ENCODE measurements around the gene TUBB. TPM values are rescaled to one million over a fixed set of nuclear protein-coding genes. Genes with fewer than 3 reads are reported as not detected.

Gene TUBB
- total and polyA plus RNA-seq, 2 donors (not counting 3 experiments of a cell fraction or from before 2014, with no cell fraction given), result 1,276 to 1,408 TPM

GRCh38 chr6:30738532-30738931 lies 18.4 kb downstream of the TUBB start:
- H3K79me2 ChIP-seq (ENCODE audit: control insufficient read depth, insufficient read depth, low read length), result peaks cover 42% of the 10 kb centered on the region
- no peaks in the 10 kb centered on the region for H3K27me3 ChIP-seq (ENCODE audit: control insufficient read depth in 2 of 2, insufficient read depth in 2 of 2, low read length in 2 of 2)
- intact Hi-C loops (cut with micrococcal nuclease) (no loop called here), dilution Hi-C loops (cut with MboI; ENCODE audit: extremely low pct_ligation_motif_present, low sequenced_read_pairs) (loop anchor here (25.0 kb wide), 1 partner anchor 149 kb away; the partner anchor contains the start of gene DDR1)
- no peak overlapping the region for H3K4me3 ChIP-seq (replicated peaks in 1 of 3; ENCODE audit: insufficient read depth in 1 of 3, low read depth in 1 of 3, low read length in 3 of 3)
- H3K4me2 ChIP-seq (ENCODE audit: insufficient read depth, low read length), result peak overlapping the region; percentile 0
- POLR2A ChIA-PET, result interaction anchor here (1.1 kb wide), 1 partner anchor 14 kb away, joined by 5 read pairs; no protein-coding TSS in a partner anchor
- TF ChIP-seq JUN (IDR thresholded peaks at IDR 0.05; ENCODE audit: borderline replicate concordance, insufficient read depth, insufficient read length, low read depth) (no peak), MAX (IDR thresholded peaks at IDR 0.05; ENCODE audit: insufficient read depth, insufficient read length) (no peak), POLR2AphosphoS5 (IDR thresholded peaks at IDR 0.05; ENCODE audit: insufficient read depth, low read depth, low read length) (no peak), CTCF (IDR thresholded peaks at IDR 0.05; ENCODE audit: extremely low read depth in 1 of 2, insufficient read depth in 1 of 2, low read depth in 1 of 2, low read length in 2 of 2) (no peak), EZH2 (IDR thresholded peaks at IDR 0.05; ENCODE audit: borderline replicate concordance, low read depth, low read length, severe bottlenecking) (no peak), MYC (IDR thresholded peaks at IDR 0.05; ENCODE audit: low read depth, low read length) (no peak), FOS (IDR thresholded peaks at IDR 0.05; ENCODE audit: borderline replicate concordance, insufficient read depth, low read length) (no peak)
- CTCF ChIA-PET, result interaction anchor here (0.6 to 1.7 kb wide), 9 partner anchors 26 to 348 kb away, joined by 3 to 7 read pairs (median 4); no protein-coding TSS in a partner anchor
- H3K9me1 ChIP-seq (replicated peaks; ENCODE audit: control insufficient read depth, extremely low read depth, insufficient read depth, low read length), result no peaks in the 10 kb centered on the region
- no peaks in the 10 kb centered on the region for H3K9me3 ChIP-seq (replicated peaks; ENCODE audit: control insufficient read depth, insufficient read depth, low read length)
- DNase-seq (ENCODE audit: low read depth, low spot score), result no peak
- FAIRE-seq, result no peak
- H2AFZ ChIP-seq (ENCODE audit: low read depth, low read length), result no peak overlapping the region
- H4K20me1 ChIP-seq (replicated peaks; ENCODE audit: control insufficient read depth, extremely low read depth, insufficient read depth, low read length), result no peaks in the 10 kb centered on the region
- H3K4me1 ChIP-seq (ENCODE audit: control insufficient read depth, extremely low read depth, insufficient read depth, low read length), result peaks cover 43% of the 10 kb centered on the region
- BruUV-seq (replicated peaks), result no TSS peak
- H3K36me3 ChIP-seq (ENCODE audit: control insufficient read depth in 2 of 2, extremely low read depth in 1 of 2, insufficient read depth in 2 of 2, low read length in 2 of 2), result peaks cover 5 to 7% of the 10 kb centered on the region in 2 experiments
- no peak overlapping the region for H3K27ac ChIP-seq (ENCODE audit: insufficient read depth, low read depth, low read length)
- H3K9ac ChIP-seq (replicated peaks; ENCODE audit: extremely low read depth, insufficient read depth, low read length), result no peak overlapping the region
